ENCODE data around the gene GADD45GIP1.
"Not testable (repeated sequence)": the region's sequence is repeated elsewhere in the genome, so short reads cannot be mapped to it uniquely, and the experiment has no call there.

Gene GADD45GIP1

GRCh38 chr19:12987781-12988180 lies 30.8 kb upstream of the GADD45GIP1 start:
- no peak for DNase-seq

- DNase-seq, result no peak
Measured at GRCh38 chr19:12987190-12987589, 30.2 kb upstream of the GADD45GIP1 start.

- DNase-seq, result no peak
Measured at GRCh38 chr19:12986726-12987125, 29.7 kb upstream of the GADD45GIP1 start.

GRCh38 chr19:12985049-12985776 lies 28.2 kb upstream of the GADD45GIP1 start:
- no peak for DNase-seq

- DNase-seq, result no peak
Measured at GRCh38 chr19:12984683-12985048, 27.6 kb upstream of the GADD45GIP1 start.

- DNase-seq, result no peak
Measured at GRCh38 chr19:12984143-12984627, 27.2 kb upstream of the GADD45GIP1 start.

GRCh38 chr19:12983542-12984142 lies 26.6 kb upstream of the GADD45GIP1 start:
- peak; percentile 50 for DNase-seq

- DNase-seq, result no peak
Measured at GRCh38 chr19:12983091-12983490, 26.1 kb upstream of the GADD45GIP1 start.

GRCh38 chr19:12982648-12983047 lies 25.6 kb upstream of the GADD45GIP1 start:
- no peak for DNase-seq

GRCh38 chr19:12979974-12980373 lies 23.0 kb upstream of the GADD45GIP1 start:
- DNase-seq, result no peak

- DNase-seq, result not testable (repeated sequence)
Measured at GRCh38 chr19:12976109-12976508, 19.1 kb upstream of the GADD45GIP1 start.

- DNase-seq, result no peak
Measured at GRCh38 chr19:12975221-12975741, 18.3 kb upstream of the GADD45GIP1 start.

- no peak for DNase-seq
Measured at GRCh38 chr19:12974301-12975220, 17.5 kb upstream of the GADD45GIP1 start.

GRCh38 chr19:12973236-12973635 lies 16.2 kb upstream of the GADD45GIP1 start:
- no peak for DNase-seq

- DNase-seq, result no peak
Measured at GRCh38 chr19:12970070-12970820, 13.2 kb upstream of the GADD45GIP1 start.

- no peak for DNase-seq
Measured at GRCh38 chr19:12969292-12969988, 12.4 kb upstream of the GADD45GIP1 start, which contains the start of gene DAND5. DAND5 (plus strand) TSS chr19:12969576; CDS start chr19:12969661, 85 bp downstream.

GRCh38 chr19:12967907-12968306 lies 10.9 kb upstream of the GADD45GIP1 start:
- DNase-seq, result no peak

- DNase-seq, result no peak
Measured at GRCh38 chr19:12965812-12966135, 8.8 kb upstream of the GADD45GIP1 start.

GRCh38 chr19:12965017-12965811 lies 8.2 kb upstream of the GADD45GIP1 start:
- DNase-seq, result peak; percentile 49

GRCh38 chr19:12959481-12959880 lies 2.5 kb upstream of the GADD45GIP1 start:
- DNase-seq, result no peak

GRCh38 chr19:12957389-12957952 lies 448 bp upstream of the GADD45GIP1 start:
- DNase-seq, result not testable (repeated sequence)

All from kidney glomerular epithelial cell (primary cell).